DMS79 (cell line): ENCODE measurements around the gene RALGAPA2.

Source experiments
- DNase-seq: peaks from one replicate; lab custom pipeline; 2025; lab: John Stamatoyannopoulos, UW

The RALGAPA2 gene

DNA sequence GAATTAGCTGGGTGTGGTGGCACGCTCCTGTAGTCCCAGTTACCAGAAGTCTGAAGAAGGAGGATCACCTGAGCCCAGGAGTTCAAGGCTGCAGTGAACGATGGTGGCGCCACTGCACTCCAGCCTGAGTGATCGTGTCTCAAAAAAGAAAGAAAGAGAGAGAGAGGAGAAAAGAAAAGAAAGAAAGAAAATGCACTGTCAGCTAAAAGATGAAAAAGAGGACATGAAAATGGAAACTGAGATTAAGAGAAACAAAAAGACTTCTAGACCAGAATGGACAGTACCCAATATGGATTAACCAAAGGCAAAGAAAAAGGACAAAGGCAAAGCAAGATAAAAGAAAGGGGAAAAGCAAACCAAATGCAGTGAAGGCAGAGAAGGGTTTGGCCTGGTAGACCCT lies 9.0 kb upstream of the RALGAPA2 start:
- DNase-seq: no peak

DNA sequence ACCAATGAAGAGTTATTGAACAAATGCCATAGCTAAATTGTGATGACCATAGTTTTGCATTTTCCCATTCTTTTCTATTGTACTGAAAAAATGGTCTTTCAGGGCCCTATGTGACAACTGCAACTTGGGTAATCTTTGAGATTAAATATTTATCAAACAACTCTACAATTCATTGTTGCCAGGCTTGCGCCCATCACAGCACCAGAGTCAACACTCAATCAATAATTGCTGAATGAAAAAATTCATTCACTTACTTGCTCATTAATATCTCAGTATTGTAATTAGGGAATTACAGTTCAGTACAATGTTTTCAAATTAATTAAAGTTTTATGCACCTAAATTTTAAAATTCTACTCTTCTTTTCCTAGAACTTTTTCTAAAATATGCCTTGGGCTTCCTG lies 7.7 kb upstream of the RALGAPA2 start:
- DNase-seq: no peak

DNA sequence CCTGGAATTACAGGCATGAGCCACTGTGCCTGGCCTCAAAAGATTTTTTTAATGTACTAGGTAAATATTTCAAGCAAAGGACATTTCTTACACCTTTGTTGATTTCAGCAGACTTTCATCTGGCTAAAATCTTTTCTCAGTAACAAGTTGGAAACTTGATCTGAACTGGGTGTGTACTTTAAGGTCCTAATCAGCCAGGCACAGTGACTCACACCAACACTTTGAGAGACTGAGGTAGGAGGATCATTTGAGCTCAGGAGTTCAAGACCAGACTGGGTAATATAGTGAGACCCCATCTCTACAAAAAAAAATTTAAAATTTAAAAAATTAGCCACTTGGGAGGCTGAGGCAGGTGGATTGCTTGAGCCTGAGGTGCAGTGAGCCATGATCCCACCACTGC lies 7.0 kb upstream of the RALGAPA2 start:
- no peak for DNase-seq

DNA sequence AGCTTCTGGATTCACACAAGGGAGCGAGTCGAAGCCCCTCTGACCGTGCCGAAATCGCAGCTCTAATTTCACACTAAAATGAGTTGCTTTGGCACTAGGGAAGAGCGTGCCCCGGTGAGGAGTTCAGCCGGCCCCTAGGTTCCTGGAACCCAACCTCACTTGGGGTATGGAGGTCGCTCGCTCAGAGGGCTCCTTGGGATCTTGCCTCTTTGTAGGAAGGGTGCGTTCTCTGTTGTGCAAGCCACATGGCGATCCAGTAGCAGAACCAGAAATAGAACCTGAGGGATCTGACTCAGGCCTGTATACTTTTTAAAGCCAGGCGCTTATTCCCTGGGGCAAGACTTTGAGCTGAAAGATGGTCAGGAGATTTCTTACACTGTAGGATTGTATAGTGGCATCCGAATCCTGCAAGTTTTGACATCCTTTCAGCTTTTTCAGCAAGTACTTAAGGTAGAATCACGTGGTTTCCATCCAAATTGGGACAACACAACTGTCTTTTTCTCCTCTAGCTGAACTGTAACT lies 861 bp upstream of the RALGAPA2 start:
- no peak for DNase-seq

DNA sequence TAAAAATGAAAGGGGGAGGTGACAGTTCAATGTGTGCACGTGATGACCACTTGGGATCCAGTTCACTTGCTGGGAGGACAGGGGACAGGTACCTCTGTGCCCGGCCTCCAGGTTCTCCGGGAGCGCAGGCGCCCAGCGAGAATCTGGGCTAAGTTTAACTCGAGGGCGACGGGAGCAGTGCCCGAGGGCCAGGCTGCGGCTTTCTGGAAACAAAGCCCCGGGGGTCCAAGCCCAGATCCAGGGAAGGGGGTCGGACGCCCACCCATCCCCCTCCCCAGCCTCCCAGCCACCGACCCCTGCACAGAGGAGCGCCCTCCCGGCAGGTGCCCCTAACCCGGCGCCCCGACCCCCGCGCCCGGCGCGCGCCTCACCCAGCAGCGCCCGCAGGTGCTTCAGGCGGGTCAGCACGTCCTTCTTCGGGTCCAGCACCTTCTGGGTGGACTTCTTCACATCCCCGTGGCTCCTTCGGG lies 405 bp downstream of the RALGAPA2 start:
- DNase-seq: no peak

DNA sequence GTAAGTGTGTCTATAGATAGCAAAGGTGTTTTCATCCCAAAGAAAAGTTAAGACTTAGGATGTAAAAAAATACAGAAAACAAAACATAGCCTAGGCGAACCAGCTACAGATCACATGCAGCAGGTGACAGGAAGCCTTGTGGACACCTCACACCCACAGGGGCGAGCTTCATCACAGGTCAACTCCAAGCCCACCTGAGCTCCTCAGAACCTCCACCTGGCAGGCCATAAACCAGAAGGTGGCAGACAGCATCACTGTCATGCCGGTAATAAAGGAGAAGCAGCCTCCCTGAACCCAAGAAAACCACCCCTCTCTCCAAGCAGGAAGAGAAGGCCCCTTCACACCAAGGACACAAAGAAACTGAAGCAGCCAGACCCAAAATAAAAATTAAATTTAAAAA lies 1.0 kb downstream of the RALGAPA2 start:
- DNase-seq: no peak

DNA sequence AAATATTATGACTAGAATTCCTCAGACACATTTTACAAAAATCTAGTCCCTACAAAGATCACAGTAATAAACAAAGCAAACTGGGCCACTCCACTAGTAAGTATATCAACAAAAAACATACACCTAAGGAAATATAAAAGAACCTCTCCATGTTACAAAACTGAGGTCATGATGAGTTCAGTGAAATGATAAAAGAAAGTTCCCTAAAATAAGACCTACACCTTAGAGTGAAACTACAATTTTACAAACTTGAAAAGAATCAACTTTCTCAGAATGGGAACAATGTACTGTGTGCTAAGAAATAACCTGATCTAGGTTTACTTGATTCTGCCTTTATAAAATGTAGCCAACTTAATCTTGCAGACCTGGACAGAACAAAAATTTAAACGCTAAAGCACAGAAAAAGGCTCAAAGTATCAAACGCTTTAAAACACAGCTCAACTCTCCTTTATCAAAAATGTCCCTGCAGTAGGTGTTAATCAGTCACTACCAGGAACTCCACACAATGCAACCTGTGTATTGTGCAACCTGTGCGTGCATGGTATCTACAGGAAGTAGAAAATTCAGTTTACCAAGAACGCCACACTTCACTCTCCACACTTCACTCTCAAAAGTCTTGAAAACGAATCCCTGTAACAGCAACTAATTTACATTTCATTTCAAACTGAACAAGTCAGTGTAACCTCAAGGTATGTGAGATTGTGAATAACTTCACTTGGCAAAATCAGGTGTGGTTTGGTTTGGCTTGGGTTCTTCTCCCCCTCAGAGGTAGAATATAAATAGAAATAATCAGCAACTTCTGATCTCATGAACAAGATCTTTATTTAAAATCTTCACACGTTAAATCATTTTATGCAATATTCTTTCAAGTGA lies 1.8 kb downstream of the RALGAPA2 start:
- DNase-seq: no peak

DNA sequence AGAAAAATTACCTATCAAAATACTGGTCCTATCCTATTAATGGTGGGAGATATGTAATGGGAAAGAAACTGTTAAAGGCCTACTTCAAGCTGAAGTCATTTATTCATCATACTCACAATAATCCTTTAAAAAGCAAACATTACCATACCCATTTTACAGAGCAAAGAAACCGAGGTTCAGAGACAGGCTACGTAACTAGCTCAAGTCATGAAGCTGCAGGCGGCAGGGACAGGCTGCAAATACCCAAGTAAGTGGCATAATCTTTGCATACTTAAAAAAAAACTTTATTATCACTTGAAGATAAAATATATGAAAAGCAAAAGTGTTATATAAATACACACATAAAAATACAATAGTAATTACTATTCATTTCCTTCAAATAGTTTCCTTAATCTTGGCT lies 2.6 kb downstream of the RALGAPA2 start:
- no peak for DNase-seq

DNA sequence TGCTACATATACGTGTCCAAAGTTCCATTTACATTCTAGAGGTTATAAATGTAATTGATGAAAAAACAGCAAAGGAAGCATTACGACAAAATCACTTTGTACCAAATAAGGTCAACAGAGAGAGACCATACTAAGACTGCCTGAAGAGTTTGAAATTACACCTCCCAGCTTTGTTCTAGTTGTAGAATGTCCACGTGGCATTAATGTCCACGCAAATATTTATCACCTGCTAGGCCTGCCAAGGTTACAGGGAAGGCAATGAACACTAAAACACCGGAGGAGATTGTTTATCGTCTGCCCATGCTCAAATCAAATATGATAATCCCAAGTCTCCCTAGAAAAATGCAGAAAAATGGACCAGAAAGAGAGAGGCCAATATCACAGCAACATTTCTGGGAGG lies 6.2 kb downstream of the RALGAPA2 start:
- DNase-seq: no peak

DNA sequence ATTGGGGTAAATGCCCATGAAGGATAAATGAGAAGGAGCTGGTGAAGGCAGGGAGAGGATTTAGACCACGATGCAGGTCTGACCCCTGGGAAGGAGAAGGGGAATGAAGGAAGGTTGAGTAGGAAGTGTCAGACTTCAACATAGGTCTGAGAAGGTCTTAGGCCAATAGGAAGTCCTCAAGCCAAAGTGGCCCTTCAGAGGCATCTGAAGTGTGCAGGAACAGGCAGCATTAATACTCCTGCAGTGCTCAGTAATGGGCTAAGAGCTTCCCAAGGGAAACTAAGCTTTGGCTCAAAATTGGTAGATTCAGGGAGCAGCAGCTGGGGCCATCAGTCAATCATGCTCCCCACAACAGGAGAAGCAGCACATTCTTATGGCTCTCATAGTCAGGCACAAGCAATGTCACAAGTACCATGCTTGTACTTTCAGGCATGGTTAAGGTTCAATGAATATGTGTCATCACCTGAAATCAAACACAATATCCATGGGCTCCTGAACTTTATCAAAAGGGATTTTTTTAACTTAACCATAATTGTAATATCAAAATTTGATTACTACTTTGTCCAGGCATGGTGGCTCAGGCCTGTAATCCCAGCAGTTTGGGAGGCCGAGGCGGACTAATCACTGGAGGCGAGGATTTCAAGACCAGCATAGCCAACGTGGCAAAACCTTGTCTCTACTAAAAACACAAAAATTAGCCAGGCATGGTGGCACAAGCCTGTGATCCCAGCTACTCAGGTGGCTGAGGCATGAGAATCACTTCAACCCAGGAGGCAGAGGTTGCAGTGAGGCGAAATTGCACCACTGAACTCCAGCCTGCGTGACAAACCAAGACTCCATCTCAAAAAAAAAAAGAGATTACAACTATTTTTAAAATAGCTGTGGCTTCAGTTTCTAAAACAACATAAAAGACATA lies 9.9 kb downstream of the RALGAPA2 start:
- DNase-seq: no peak

DNA sequence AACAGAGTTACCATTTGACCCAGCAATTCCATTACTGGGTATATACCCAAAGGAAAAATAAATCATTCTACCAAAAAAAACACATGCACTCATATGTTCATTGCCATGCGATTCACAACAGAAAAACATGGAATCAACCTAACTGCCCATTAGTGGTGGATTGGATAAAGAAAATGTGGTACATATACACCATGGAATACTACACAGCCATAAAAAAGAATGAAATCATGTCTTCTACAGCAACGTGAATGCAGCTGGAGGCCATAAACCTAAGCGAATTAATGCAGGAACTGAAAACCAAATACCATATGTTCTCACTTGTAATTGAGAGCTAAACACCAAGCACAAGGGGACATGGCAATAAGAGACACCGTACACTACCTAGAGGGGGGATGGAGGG lies 12.5 kb downstream of the RALGAPA2 start:
- DNase-seq: no peak

DNA sequence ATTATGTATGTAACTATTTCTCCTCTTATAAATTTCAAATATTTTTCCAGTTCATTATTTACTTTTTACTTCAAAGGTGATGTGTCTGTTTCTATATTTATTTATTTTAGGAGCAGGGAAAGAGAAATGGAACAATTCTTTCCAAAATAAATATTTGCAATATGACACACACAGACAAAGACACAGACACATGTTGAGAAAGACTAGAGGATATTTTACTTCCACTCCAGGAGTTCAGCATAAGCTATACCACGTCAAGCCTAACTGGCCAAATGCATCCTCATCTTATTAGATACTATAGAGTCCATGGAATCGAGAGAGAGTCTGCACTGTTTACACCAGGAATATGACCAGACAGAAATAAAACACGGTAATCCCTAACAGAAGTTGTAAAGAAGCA lies 13.3 kb downstream of the RALGAPA2 start:
- DNase-seq: no peak

DNA sequence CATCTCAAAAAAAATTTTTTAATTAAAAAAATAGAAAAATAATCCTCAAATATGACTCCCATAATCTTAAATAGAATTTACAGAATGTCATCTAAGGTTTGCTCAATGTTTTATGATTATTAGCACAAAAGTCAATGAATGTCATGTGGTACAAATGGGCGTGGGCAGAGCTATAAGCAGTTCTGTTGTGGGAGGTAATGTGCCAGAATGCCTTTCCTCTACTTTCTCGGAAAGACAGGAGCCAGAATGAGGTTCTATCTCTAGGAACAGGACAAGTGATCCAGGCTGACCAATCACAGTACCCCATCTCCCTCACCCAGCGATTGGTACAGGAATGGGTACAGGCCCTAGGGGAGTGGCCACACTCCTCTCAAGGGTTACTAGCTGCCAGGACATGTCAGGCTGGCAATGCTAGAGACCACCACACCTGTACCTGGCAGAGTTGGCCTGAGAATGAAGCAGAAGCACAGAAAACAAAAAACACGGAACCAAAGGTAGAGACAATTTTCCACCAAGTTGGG lies 15.1 kb downstream of the RALGAPA2 start:
- no peak for DNase-seq

DNA sequence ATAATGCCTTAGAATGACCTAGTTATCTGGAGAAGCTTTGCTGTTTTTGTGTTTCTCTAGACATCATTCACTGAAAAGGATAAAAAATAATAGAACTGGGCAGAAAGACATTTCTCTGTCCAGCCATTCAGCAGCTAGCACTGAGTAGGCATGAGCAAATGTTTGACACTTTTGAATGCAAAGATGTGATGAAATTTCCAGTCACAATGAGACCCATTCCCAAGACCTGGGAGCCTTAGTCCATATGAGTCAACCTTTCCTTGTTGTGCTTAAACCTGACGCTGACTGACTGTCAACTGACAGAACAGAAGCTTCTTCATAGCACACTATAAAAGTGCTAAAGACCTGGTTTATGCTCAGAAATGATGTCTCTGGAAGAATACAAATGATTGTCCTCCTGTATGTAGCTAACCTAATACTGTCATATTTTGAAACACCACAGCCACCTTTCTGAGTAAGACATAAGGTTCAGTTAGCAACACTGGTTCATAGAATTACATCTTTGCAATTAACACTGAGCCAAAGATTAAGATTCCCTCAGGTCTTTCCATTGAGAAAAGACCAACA lies 17.1 kb downstream of the RALGAPA2 start:
- no peak for DNase-seq

DNA sequence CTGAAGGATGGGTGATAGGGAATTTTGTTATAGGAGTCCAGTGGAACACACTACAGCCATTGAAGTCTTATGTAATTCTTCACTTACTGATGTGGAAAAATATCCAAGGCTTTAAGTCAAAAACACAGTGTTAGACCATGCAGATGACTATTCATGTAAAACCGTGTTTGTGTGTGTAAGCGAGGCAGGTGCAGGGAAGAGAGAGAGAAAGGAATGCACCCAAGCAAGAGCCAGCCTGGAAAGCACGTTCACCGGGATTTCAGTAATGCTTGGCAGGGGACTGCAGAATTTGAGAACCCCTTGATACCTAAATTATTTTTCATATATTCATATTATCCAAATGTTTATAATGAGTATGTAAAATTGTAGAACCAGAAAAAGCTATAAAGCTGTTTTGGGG lies 17.9 kb downstream of the RALGAPA2 start:
- DNase-seq: no peak

DNA sequence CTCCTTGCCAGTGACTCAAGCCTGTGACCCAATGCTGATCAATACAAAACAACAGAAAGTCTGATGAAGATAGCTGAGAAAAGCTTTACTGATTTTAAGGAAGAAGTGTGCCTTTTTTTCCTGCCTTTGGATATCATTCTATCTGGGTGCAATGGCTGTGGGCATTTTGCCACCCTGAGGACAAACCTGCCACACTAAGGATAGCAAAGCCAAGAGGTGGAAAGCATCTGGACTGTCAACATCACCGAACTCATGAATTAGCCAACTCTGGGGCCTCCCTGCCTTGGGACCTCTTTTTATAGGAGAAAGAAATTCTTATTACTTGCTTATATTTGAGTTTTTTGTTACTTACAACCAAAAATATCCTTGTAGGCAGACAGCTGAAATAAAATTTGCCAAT lies 19.9 kb downstream of the RALGAPA2 start:
- DNase-seq: no peak

DNA sequence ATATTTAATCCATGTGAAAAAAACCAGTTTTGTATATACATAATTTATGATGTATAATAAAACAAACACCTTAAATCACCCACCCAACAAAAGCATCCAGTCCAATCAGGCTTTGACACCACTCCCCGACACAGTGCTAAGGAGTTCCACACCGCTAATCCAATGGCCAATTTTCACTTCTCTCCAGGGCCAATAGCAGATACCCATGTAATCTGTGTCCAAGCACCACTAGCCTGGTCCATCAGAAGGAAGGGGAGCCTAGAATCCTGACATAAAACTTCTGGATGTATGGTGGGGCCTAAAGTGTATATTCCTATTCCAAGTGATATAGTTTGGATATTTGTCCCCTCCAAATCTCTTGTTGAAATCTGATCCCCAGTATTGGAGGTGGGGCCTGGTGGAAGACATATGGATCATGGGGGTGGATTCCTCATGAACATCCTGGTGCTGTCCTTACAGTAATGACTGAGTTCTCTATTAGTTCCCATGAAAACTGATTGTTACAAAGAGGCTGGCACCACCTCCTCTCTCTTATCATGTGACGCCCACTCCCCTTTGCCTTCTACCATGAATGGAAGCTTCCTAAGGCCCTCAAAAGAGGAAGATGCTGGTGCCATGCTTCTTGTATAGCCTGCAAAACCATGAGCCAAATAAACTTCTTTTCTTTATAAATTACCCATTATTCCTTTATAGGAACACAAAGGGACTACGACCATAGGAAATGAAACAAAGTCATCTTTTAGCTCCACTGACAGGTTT lies 20.8 kb downstream of the RALGAPA2 start:
- DNase-seq: no peak

DNA sequence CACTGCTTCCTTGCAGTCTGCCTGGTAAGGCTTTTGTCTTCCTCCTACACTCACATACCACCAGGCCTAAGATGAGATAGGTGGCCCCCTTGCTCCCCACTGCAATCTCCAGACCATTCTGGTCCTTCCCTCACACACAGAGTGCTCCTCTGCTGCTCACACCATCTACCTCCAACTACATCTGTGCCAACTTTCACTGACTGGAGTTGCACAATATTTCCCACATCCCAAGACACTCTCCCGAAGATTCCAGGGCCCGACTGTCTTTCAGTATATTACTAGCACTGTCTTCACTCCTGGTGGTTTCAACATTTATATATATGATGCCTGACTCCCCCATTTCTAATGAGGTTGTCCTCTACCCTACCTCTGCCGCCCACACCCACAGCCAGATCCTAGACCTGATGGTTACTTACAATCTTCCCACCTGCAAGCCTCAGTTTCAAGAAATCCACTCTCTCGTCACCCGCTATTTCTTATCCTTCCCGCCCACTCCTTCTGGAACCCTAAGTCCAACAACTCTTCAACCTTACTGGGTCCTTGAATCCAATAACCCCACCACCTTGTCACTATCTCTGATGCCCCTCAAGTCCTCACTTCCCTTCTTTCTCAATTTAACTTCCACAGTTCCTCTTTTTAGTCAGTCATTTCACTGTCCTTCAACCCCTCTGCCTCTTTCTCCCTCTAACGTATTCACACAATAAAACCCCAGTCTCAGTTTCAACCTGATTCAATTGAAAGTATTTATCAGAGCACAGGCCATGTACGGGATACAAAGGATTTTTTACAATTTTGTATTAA lies 21.6 kb downstream of the RALGAPA2 start:
- DNase-seq: no peak

DNA sequence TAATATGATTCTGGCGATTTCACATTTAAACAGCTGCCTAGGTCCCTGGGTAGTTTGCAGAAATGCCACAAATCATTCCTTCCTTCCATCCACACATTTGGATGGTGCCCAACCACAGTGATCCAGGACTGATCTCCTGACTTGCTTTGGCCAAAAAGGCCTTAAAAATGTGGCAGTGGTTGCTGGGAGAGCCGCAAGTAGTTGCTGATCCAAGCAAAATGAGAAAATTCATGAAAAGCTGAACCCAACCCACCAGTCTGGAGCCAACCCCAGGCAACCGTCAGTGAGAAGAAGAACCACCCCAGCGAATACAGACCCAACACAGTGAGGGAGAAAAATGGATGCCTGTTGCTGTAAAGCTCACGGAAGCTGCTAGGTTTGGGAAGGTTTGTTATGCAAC lies 25.1 kb downstream of the RALGAPA2 start:
- DNase-seq: no peak

DNA sequence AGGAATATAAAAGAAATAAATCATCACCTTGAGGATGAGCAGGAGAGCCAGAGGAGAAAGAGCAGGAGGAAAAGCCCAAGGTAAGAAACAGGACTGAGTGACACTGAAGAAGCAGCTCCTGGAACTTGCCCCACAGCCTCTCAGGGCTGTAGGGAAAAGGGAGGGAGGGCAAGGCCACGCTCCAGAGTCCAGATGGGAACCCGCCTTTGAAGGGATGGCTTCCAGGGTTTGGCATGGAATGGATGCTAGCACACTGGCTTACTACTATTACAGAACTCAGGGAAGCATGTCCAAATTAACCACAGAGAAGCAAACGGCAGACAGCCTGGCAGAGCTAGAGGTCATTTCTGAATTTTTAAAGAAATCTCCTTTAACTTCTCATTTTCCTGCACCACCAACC lies 26.8 kb downstream of the RALGAPA2 start:
- no peak for DNase-seq
